GM12878 (cell line): ENCODE data around the gene B3GALT6. TPM values are rescaled to one million over a fixed set of nuclear protein-coding genes. Genes with fewer than 3 reads are reported as not detected.

Experiments
- ATAC-seq: fragments of 200-7000 bp; cut with Tn5 transposase; 3 replicates; pipeline ENCODE4 v1.9.1; 2020; ENCODE audit warnings: mild to moderate bottlenecking, moderate library complexity
- BruUV-seq: library from RNA; stranded (reverse); fragments of 400-500 nt; replicated peaks from 2 replicates; lab custom pipeline; 2021; lab: Mats Ljungman, UMichigan
- CTCF ChIA-PET: fragments of 300-600 bp; sonication (Branson Sonifier 250); formaldehyde crosslinking; extraction: SDS; loops from one replicate; lab custom pipeline; 2021; ENCODE audit warnings: inconsistent platforms; lab: Yijun Ruan, JAX
- POLR2A ChIA-PET: fragments of 350-600 bp; formaldehyde crosslinking; extraction: SDS; loops from one replicate; lab custom pipeline; 2021; ENCODE audit warnings: inconsistent platforms; lab: Charles Lee
- RAD21 ChIA-PET: fragments of 300-600 bp; sonication (Branson Sonifier 250); formaldehyde crosslinking; loops from one replicate; lab custom pipeline; 2023; ENCODE audit warnings: antibody characterized with exemption; ENCODE audit not compliant: unreplicated experiment; lab: Charles Lee
- SMC1A ChIA-PET: fragments of 300-600 bp; sonication (Branson Sonifier 250); formaldehyde crosslinking; loops from one replicate; lab custom pipeline; 2023; ENCODE audit not compliant: unreplicated experiment, uncharacterized antibody; lab: Charles Lee
- DNase-seq: peaks from one replicate; pipeline ENCODE4 v3.0.0-alpha.2; 2011; ENCODE audit warnings: low read depth, low spot score
- FAIRE-seq: peaks from 3 replicates; lab custom pipeline; 2011; peaks lifted over from hg19 to GRCh38; lab: Jason Lieb, UNC
- H2AFZ ChIP-seq: 2 replicates; pipeline ENCODE4 v1.6.0; 2011; ENCODE audit warnings: low read depth, low read length, control low read depth; ENCODE audit not compliant: control insufficient read depth
- H3K27ac ChIP-seq: 2 replicates; pipeline ENCODE4 v1.5.1; 2011; ENCODE audit warnings: control low read depth; ENCODE audit not compliant: control insufficient read depth, insufficient read depth
- H3K27me3 ChIP-seq, 2 experiments: replicated peaks in 1 of 2; 2 replicates each; pipeline versions ENCODE4 v1.6.0 to v1.6.1; 2011; ENCODE audit warnings: low read length in 1 of 2; ENCODE audit not compliant: control insufficient read depth in 2 of 2, insufficient read depth in 2 of 2
- H3K36me3 ChIP-seq, 2 experiments: 2 replicates each; pipeline ENCODE4 v1.5.1; 2011; ENCODE audit warnings: low read length in 1 of 2; ENCODE audit not compliant: control insufficient read depth in 2 of 2, insufficient read depth in 2 of 2
- H3K4me1 ChIP-seq: 2 replicates; pipeline ENCODE4 v1.6.1; 2011; ENCODE audit warnings: mild to moderate bottlenecking, low read length, moderate library complexity, mixed read lengths; ENCODE audit not compliant: control insufficient read depth, insufficient read depth
- H3K4me2 ChIP-seq: 2 replicates; pipeline ENCODE4 v1.6.0; 2011; ENCODE audit warnings: control low read depth; ENCODE audit not compliant: control insufficient read depth, insufficient read depth
- H3K4me3 ChIP-seq: fragments of 200-600 bp; sonication (generic); 2 replicates; pipeline ENCODE4 v1.5.1; 2016
- H3K79me2 ChIP-seq: 2 replicates; pipeline ENCODE4 v1.6.0; 2011; ENCODE audit warnings: low read length; ENCODE audit not compliant: control insufficient read depth, insufficient read depth
- H3K9ac ChIP-seq: 2 replicates; pipeline ENCODE4 v1.8.0; 2011; ENCODE audit warnings: low read length, control low read depth, mixed read lengths; ENCODE audit not compliant: control insufficient read depth, insufficient read depth
- H3K9me3 ChIP-seq: replicated peaks from 3 replicates; pipeline ENCODE4 v1.5.1; 2011; ENCODE audit warnings: mild to moderate bottlenecking, low read length; ENCODE audit not compliant: control insufficient read depth, insufficient read depth
- H4K20me1 ChIP-seq: 2 replicates; pipeline ENCODE4 v1.6.0; 2011; ENCODE audit not compliant: control insufficient read depth, insufficient read depth
- BCL11A ChIP-seq: IDR thresholded peaks from 2 replicates; pipeline ENCODE4 v1.6.1; 2011; ENCODE audit warnings: low read depth, low read length
- MYC ChIP-seq: IDR thresholded peaks from 2 replicates; pipeline ENCODE4 v1.6.1; 2011; ENCODE audit warnings: mild to moderate bottlenecking, low read length, moderate library complexity, inconsistent platforms; ENCODE audit not compliant: insufficient read depth, insufficient replicate concordance, insufficient read length, severe bottlenecking
- POLR2A ChIP-seq: IDR thresholded peaks from 2 replicates; pipeline ENCODE4 v1.6.1; 2011; ENCODE audit warnings: low read depth, mild to moderate bottlenecking, low read length
- TAF1 ChIP-seq: IDR thresholded peaks from 2 replicates; pipeline ENCODE4 v1.6.1; 2011; ENCODE audit warnings: mild to moderate bottlenecking, low read depth, low read length, borderline replicate concordance
- ZBED1 ChIP-seq: IDR thresholded peaks from 2 replicates; pipeline ENCODE4 v1.6.1; 2016; ENCODE audit warnings: borderline replicate concordance
- ZNF24 ChIP-seq: fragments of 450-650 bp; IDR thresholded peaks from 2 replicates; pipeline ENCODE4 v1.6.1; 2017; ENCODE audit warnings: antibody characterized with exemption, mild to moderate bottlenecking
- WGBS: methylation state at CpG from one replicate; pipeline ENCODE4 v1.1.6; 2016; ENCODE audit warnings: low lambda C conversion rate; ENCODE audit not compliant: insufficient replicate concordance, insufficient coverage; ENCODE audit errors: missing lambda C conversion rate; 5-methylcytosine and 5-hydroxymethylcytosine counted together
- in situ Hi-C: fragments of 300-500 bp; cut with MboI; formaldehyde crosslinking; loops from 9 replicates; pipeline ENCODE4 v1.14.3; 2018; ENCODE audit warnings: mixed read lengths
- intact Hi-C: fragments of 100-400 bp; cut with micrococcal nuclease; formaldehyde crosslinking; loops from one replicate; pipeline ENCODE4 v1.14.2; 2022; ENCODE audit not compliant: unreplicated experiment
- polyA plus RNA-seq, 11 experiments: library from polyadenylated mRNA; depleted of rRNA in 4 of 11; unstranded in 6 of 11; stranded (reverse) in 5 of 11; fragments of >200 nt; fragmentation: Nextera tagmentation in 4 of 11; fragmentation: Illumina TruSeq in 1 of 11; extraction: Ambion mirVana in 4 of 11; extraction: Trizol in 1 of 11; gene quantifications; 1 replicate in 1 of 11; 2 replicates in 10 of 11; pipeline versions ENCODE4 v1.2.1 to v1.2.3, GENCODE V29; 2011 to 2016; ENCODE audit warnings: inconsistent platforms in 2 of 11, missing spikeins in 2 of 11, low read depth in 1 of 11
- total RNA-seq, 4 experiments: library from RNA; depleted of rRNA in 3 of 4; stranded (reverse); fragments of >200 nt in 3 of 4; fragmentation: Illumina TruSeq in 1 of 4; extraction: Trizol in 1 of 4; gene quantifications; 2 replicates each; pipeline versions ENCODE4 v1.2.1 to v1.2.3, GENCODE V29; 2013 to 2021

B3GALT6 gene
- total and polyA plus RNA-seq, 10 of the 15 experiments (the other 5 are each of a cell fraction or from before 2014, with no cell fraction given) = 0.53 to 20.8 (median 4.5) TPM

DNA sequence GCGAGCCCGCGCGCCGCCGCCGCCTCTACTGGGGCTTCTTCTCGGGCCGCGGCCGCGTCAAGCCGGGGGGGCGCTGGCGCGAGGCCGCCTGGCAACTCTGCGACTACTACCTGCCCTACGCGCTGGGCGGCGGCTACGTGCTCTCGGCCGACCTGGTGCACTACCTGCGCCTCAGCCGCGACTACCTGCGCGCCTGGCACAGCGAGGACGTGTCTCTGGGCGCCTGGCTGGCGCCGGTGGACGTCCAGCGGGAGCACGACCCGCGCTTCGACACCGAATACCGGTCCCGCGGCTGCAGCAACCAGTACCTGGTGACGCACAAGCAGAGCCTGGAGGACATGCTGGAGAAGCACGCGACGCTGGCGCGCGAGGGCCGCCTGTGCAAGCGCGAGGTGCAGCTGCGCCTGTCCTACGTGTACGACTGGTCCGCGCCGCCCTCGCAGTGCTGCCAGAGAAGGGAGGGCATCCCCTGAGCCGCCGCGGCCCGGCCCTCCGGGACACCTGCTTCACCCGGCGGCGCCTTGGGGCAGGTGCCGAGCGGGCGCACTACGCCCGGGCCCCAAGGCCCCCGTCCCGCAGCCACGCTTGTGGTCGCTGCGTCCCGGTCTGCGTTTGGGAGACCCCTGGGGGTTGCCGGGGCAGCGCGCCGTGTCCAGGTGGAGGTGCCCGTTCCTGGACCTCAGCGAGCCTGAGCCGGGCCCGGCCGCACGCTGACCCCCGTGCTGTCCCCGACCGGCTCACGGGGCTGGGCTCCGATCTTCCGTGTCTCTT lies 944 bp downstream of the B3GALT6 start:
- 93% methylated on average over 79 of the region's 98 CpGs for WGBS
- ATAC-seq (no peak), FAIRE-seq (no peak), DNase-seq (no peak)
- peaks cover 4% of the 10 kb centered on the region for H3K4me1 ChIP-seq
- H3K9ac ChIP-seq = no peak overlapping the region
- intact Hi-C loops (loop anchor here (5.0 kb wide), 1 partner anchor 111 kb away; no protein-coding TSS in a partner anchor), in situ Hi-C loops (no loop called here)
- RAD21 ChIA-PET = no interaction called here
- POLR2A ChIA-PET = no interaction called here
- H3K79me2 ChIP-seq = peaks cover 45% of the 10 kb centered on the region
- no peak overlapping the region for H3K4me3 ChIP-seq
- H3K9me3 ChIP-seq = no peaks in the 10 kb centered on the region; the same call in 2 of the 3 replicates
- no peaks in the 10 kb centered on the region for H4K20me1 ChIP-seq
- peaks cover 4 to 7% of the 10 kb centered on the region in 2 experiments; a peak in 3 of 4 replicates for H3K36me3 ChIP-seq
- SMC1A ChIA-PET = no interaction called here
- H3K4me2 ChIP-seq = peak overlapping the region; percentile 81
- TF ChIP-seq POLR2A = peak; percentile 56; the same call in 1 of the 2 replicates
- no peak for TF ChIP-seq ZBED1
- no peak overlapping the region; the same call in 1 of the 2 replicates for H3K27ac ChIP-seq
- BruUV-seq = no TSS peak
- H3K27me3 ChIP-seq = no peaks in the 10 kb centered on the region
- H2AFZ ChIP-seq = no peak overlapping the region
- CTCF ChIA-PET = no interaction called here

- SMC1A ChIA-PET = no interaction called here
- FAIRE-seq (no peak), ATAC-seq (no peak), DNase-seq (no peak)
- H3K9me3 ChIP-seq = no peaks in the 10 kb centered on the region; the same call in 2 of the 3 replicates
- H3K79me2 ChIP-seq = peaks cover 40% of the 10 kb centered on the region
- RAD21 ChIA-PET = no interaction called here
- H3K36me3 ChIP-seq = peaks cover 1 to 4% of the 10 kb centered on the region in 2 experiments; a peak in 3 of 4 replicates
- H3K27ac ChIP-seq = no peak overlapping the region
- intact Hi-C loops (loop anchor here (5.0 kb wide), 1 partner anchor 111 kb away; no protein-coding TSS in a partner anchor), in situ Hi-C loops (no loop called here)
- H3K4me1 ChIP-seq = peaks cover 4% of the 10 kb centered on the region
- H3K9ac ChIP-seq = no peak overlapping the region
- H4K20me1 ChIP-seq = no peaks in the 10 kb centered on the region
- no peak overlapping the region for H2AFZ ChIP-seq
- no peaks in the 10 kb centered on the region for H3K27me3 ChIP-seq
- no peak overlapping the region for H3K4me3 ChIP-seq
- no TSS peak for BruUV-seq
- TF ChIP-seq MYC = no peak
- no peak for TF ChIP-seq TAF1
- TF ChIP-seq BCL11A = no peak
- no peak for TF ChIP-seq ZNF24
- POLR2A ChIA-PET = no interaction called here
- CTCF ChIA-PET = no interaction called here
- 99% methylated on average over 15 of the region's 15 CpGs for WGBS
- H3K4me2 ChIP-seq = peak overlapping the region; percentile 81; the same call in 1 of the 2 replicates
Observed at GRCh38 chr1:1233567-1233892, 1.5 kb downstream of the B3GALT6 start.
